HG03520 (cell line): ENCODE results near the gene TMEM9.

Experiments
- ATAC-seq: cut with Tn5 transposase; IDR thresholded peaks from one replicate; pipeline ENCODE4 v1.9.1; 2021; ENCODE audit warnings: mild to moderate bottlenecking, moderate library complexity; ENCODE audit not compliant: unreplicated experiment

The TMEM9 gene

DNA sequence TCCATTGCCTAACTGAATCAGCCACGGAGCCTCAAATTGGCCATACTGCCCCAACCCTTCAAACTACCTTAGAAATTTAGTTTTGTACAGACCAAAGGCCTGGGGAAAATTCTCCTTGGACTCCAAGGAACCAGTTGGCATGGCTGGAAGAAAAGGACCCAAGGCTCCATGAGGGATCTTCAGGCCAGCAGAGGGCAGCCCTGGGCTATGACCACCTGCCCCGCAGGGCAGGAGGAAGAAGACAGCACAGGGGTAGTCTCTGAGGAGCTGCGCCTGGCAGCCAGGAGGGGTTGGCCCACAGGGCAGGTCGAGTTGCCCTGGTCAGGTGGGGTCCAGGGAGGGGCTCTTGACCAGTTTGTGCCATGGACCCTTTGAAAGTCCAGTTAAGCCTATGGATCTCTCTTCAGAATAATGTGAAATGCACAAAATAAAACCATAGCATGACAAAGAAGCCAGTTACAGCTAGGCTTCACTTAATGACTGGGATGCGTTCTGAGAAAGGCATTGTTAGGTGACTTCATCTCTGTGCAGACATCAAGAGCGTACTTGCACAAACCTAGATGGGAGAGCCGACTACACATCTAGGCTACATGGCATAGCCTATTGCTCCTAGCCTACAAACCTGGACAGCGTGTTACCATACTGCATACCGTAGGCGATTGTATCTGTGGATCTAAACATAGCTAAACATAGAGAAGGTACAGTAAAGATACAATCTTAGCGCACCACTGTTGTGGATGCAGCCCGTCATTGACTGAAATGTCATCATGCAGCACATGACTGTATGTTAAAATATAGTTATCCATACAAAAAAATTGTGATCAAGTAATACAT, 68.2 kb downstream of the TMEM9 start:
- ATAC-seq = no peak
